Thymus (tissue), 11 donors: ENCODE measurements around the gene PHOSPHO1. TPM values are rescaled to one million over a fixed set of nuclear protein-coding genes. Genes with fewer than 3 reads are reported as not detected.

Experiments
- DNase-seq, 9 donors: peaks; one replicate each; pipeline ENCODE4 v3.0.0-alpha.2; 2013; ENCODE audit warnings: low spot score in 9 of 9, low read depth in 6 of 9, missing footprints in 1 of 9
- H3K27ac ChIP-seq, 2 donors: one replicate each; pipeline ENCODE4 v1.5.1; 2013; ENCODE audit warnings: control low read depth in 1 of 2, low read depth in 1 of 2, low read length in 1 of 2, mild to moderate bottlenecking in 1 of 2, moderate library complexity in 1 of 2
- H3K27me3 ChIP-seq, 2 donors: one replicate each; pipeline ENCODE4 v1.5.1; 2013; ENCODE audit warnings: low read length in 1 of 2; ENCODE audit not compliant: control insufficient read depth in 2 of 2, insufficient read depth in 1 of 2
- H3K36me3 ChIP-seq, 2 donors: one replicate each; pipeline ENCODE4 v1.5.1; 2013; ENCODE audit warnings: low read length in 1 of 2, mild to moderate bottlenecking in 1 of 2, moderate library complexity in 1 of 2; ENCODE audit not compliant: control insufficient read depth in 2 of 2, insufficient read depth in 2 of 2
- H3K4me1 ChIP-seq, 2 donors: one replicate each; pipeline ENCODE4 v1.5.1; 2013; ENCODE audit warnings: low read length in 2 of 2; ENCODE audit not compliant: control insufficient read depth in 2 of 2, insufficient read depth in 2 of 2
- H3K4me3 ChIP-seq, 2 donors: one replicate each; pipeline ENCODE4 v1.5.1; 2013; ENCODE audit warnings: low read length in 2 of 2, control low read depth in 1 of 2, mild to moderate bottlenecking in 1 of 2
- H3K9me3 ChIP-seq, 2 donors: one replicate each; pipeline ENCODE4 v1.5.1; 2013; ENCODE audit warnings: low read length in 1 of 2, mild to moderate bottlenecking in 1 of 2; ENCODE audit not compliant: control insufficient read depth in 2 of 2, insufficient read depth in 1 of 2
- WGBS: extraction: QIAGEN DNeasy Blood & Tissue Kit; methylation state at CpG from one replicate; pipeline ENCODE4 v1.1.7; 2013; 5-methylcytosine and 5-hydroxymethylcytosine counted together
- polyA plus RNA-seq: library from polyadenylated mRNA; stranded (reverse); fragments of 200-250 nt; gene quantifications from one replicate; pipeline ENCODE4 v1.2.3, GENCODE V29; 2013
- total RNA-seq: library from RNA; stranded (reverse); fragments of 120-200 nt; gene quantifications from one replicate; pipeline ENCODE4 v1.2.4, GENCODE V29; 2013
- donor health status: healthy.

PHOSPHO1 gene
- total and polyA plus RNA-seq, 2 donors, result 0.50 to 1.8 TPM

GRCh38 chr17:49203796-49204195, 26.8 kb downstream of the PHOSPHO1 start:
- Histone ChIP-seq H3K9me3 (no peaks in the 10 kb centered on the region), H3K4me3 (no peak overlapping the region), H3K27me3 (peaks cover 0 to 2% of the 10 kb centered on the region in 2 donors), H3K4me1 (peaks cover 0 to 2% of the 10 kb centered on the region in 2 donors), H3K27ac (no peak overlapping the region), H3K36me3 (no peaks in the 10 kb centered on the region)
- DNase-seq, result no peak
- WGBS, result 93% methylated on average over 2 of the region's 2 CpGs

GRCh38 chr17:49201481-49201927, 29.1 kb downstream of the PHOSPHO1 start:
- H3K27me3 ChIP-seq, result peaks cover 0 to 2% of the 10 kb centered on the region in 2 donors
- 96% methylated on average over 8 of the region's 8 CpGs for WGBS
- H3K36me3 ChIP-seq, result no peaks in the 10 kb centered on the region
- no peak overlapping the region for H3K4me3 ChIP-seq
- H3K9me3 ChIP-seq, result no peaks in the 10 kb centered on the region
- H3K27ac ChIP-seq, result no peak overlapping the region
- DNase-seq, result no peak
- H3K4me1 ChIP-seq, result no peaks in the 10 kb centered on the region

GRCh38 chr17:49200423-49201083, 30.0 kb downstream of the PHOSPHO1 start:
- Histone ChIP-seq H3K27ac (no peak overlapping the region), H3K27me3 (peaks cover 0 to 2% of the 10 kb centered on the region in 2 donors), H3K4me3 (no peak overlapping the region), H3K36me3 (no peaks in the 10 kb centered on the region), H3K4me1 (no peaks in the 10 kb centered on the region), H3K9me3 (no peaks in the 10 kb centered on the region)
- DNase-seq, result no peak
- whole genome bisulfite sequencing, result 97% methylated on average over 13 of the region's 13 CpGs

- H3K9me3 ChIP-seq, result no peaks in the 10 kb centered on the region
- H3K36me3 ChIP-seq, result no peaks in the 10 kb centered on the region
- DNase-seq, result no peak
- peaks cover 7 to 8% of the 10 kb centered on the region in 2 donors for H3K4me1 ChIP-seq
- peaks cover 0 to 6% of the 10 kb centered on the region in 2 donors for H3K27me3 ChIP-seq
- 96% methylated on average over 2 of the region's 2 CpGs for WGBS
- no peak overlapping the region for H3K27ac ChIP-seq
- H3K4me3 ChIP-seq, result no peak overlapping the region
These were observed 32.4 kb downstream of the PHOSPHO1 start for GRCh38 chr17:49198211-49198610.

- Histone ChIP-seq H3K36me3 (no peaks in the 10 kb centered on the region), H3K4me3 (no peak overlapping the region), H3K27me3 (peaks cover 0 to 6% of the 10 kb centered on the region in 2 donors), H3K9me3 (no peaks in the 10 kb centered on the region), H3K27ac (no peak overlapping the region), H3K4me1 (peaks cover 7 to 12% of the 10 kb centered on the region in 2 donors)
- 83% methylated on average over 5 of the region's 5 CpGs for WGBS
- DNase-seq, result no peak
These were observed 33.1 kb downstream of the PHOSPHO1 start for GRCh38 chr17:49197346-49197998.

GRCh38 chr17:49196520-49196919, 34.1 kb downstream of the PHOSPHO1 start:
- Histone ChIP-seq H3K27me3 (peaks cover 0 to 6% of the 10 kb centered on the region in 2 donors), H3K9me3 (no peaks in the 10 kb centered on the region), H3K27ac (no peak overlapping the region), H3K36me3 (no peaks in the 10 kb centered on the region), H3K4me3 (no peak overlapping the region), H3K4me1 (peaks cover 7 to 17% of the 10 kb centered on the region in 2 donors)
- WGBS, result 95% methylated on average over 3 of the region's 3 CpGs
- no peak for DNase-seq

GRCh38 chr17:49195751-49196150, 34.8 kb downstream of the PHOSPHO1 start:
- no peak overlapping the region for H3K4me3 ChIP-seq
- peaks cover 7 to 21% of the 10 kb centered on the region in 2 donors for H3K4me1 ChIP-seq
- 91% methylated on average over 4 of the region's 4 CpGs for WGBS
- no peaks in the 10 kb centered on the region for H3K9me3 ChIP-seq
- H3K27ac ChIP-seq, result no peak overlapping the region
- peaks cover 0 to 6% of the 10 kb centered on the region in 2 donors for H3K27me3 ChIP-seq
- no peaks in the 10 kb centered on the region for H3K36me3 ChIP-seq
- DNase-seq, result no peak

- WGBS, result 68% methylated on average over 3 of the region's 3 CpGs
- Histone ChIP-seq H3K4me1 (peaks cover 7 to 21% of the 10 kb centered on the region in 2 donors), H3K9me3 (no peaks in the 10 kb centered on the region), H3K27me3 (peaks cover 0 to 3% of the 10 kb centered on the region in 2 donors), H3K36me3 (no peaks in the 10 kb centered on the region), H3K4me3 (no peak overlapping the region), H3K27ac (no peak overlapping the region)
- DNase-seq, result no peak
These were observed 36.3 kb downstream of the PHOSPHO1 start for GRCh38 chr17:49194297-49194607.

GRCh38 chr17:49193513-49194296, 36.9 kb downstream of the PHOSPHO1 start:
- H3K4me3 ChIP-seq, result peak overlapping the region; percentile 80 to 85
- peak overlapping the region; percentile 44 to 81 for H3K27ac ChIP-seq
- DNase-seq, result peak in 1 of 9 donors; percentile 46
- no peaks in the 10 kb centered on the region for H3K36me3 ChIP-seq
- peaks cover 0 to 3% of the 10 kb centered on the region in 2 donors for H3K27me3 ChIP-seq
- no peaks in the 10 kb centered on the region for H3K9me3 ChIP-seq
- 4% methylated on average over 21 of the region's 21 CpGs for WGBS
- peaks cover 7 to 21% of the 10 kb centered on the region in 2 donors for H3K4me1 ChIP-seq
